H1 (cell line): ENCODE data around the gene DVL1. TPM values are rescaled to one million over a fixed set of nuclear protein-coding genes. Genes with fewer than 3 reads are reported as not detected.

ENCODE experiments used
- CTCF ChIA-PET: fragments of 300-600 bp; sonication (Branson Sonifier 250); formaldehyde crosslinking; loops from one replicate; lab custom pipeline; 2021; ENCODE audit not compliant: partially characterized antibody; lab: Charles Lee
- POLR2A ChIA-PET: fragments of 300-600 bp; sonication (Branson Sonifier 250); formaldehyde crosslinking; loops from one replicate; lab custom pipeline; 2021; ENCODE audit warnings: inconsistent platforms; ENCODE audit not compliant: partially characterized antibody; lab: Charles Lee
- DNase-seq, 2 experiments: peaks; one replicate each; pipeline versions ENCODE4 v3.0.0 to v3.0.0-alpha.2; 2010 to 2022; ENCODE audit warnings: low spot score in 2 of 2, low read depth in 1 of 2, mixed read lengths in 1 of 2
- FAIRE-seq: peaks from 2 replicates; lab custom pipeline; 2011; peaks lifted over from hg19 to GRCh38; lab: Jason Lieb, UNC
- H2AFZ ChIP-seq: 2 replicates; pipeline ENCODE4 v1.8.1; 2012; ENCODE audit warnings: low read length, inconsistent platforms
- H2AK5ac ChIP-seq: 2 replicates; pipeline ENCODE4 v1.6.1; 2013; ENCODE audit warnings: low read depth, low read length
- H2BK120ac ChIP-seq: replicated peaks from 2 replicates; pipeline ENCODE3; 2013; ENCODE audit warnings: low read depth, low read length, inconsistent platforms
- H2BK12ac ChIP-seq: 2 replicates; pipeline ENCODE4 v1.6.1; 2013; ENCODE audit warnings: low read depth, low read length
- H2BK15ac ChIP-seq: 2 replicates; pipeline ENCODE4 v1.6.1; 2013; ENCODE audit warnings: low read length
- H2BK20ac ChIP-seq: 2 replicates; pipeline ENCODE4 v1.6.1; 2013; ENCODE audit warnings: low read length
- H2BK5ac ChIP-seq: 2 replicates; pipeline ENCODE4 v1.6.1; 2013; ENCODE audit warnings: low read depth, low read length
- H3K14ac ChIP-seq: 2 replicates; pipeline ENCODE4 v1.6.1; 2013; ENCODE audit warnings: inconsistent platforms; ENCODE audit not compliant: insufficient read length
- H3K18ac ChIP-seq: 2 replicates; pipeline ENCODE4 v1.6.1; 2013; ENCODE audit warnings: low read length; ENCODE audit errors: extremely low read depth
- H3K23ac ChIP-seq: 2 replicates; pipeline ENCODE4 v1.6.1; 2013; ENCODE audit warnings: inconsistent platforms; ENCODE audit not compliant: insufficient read length
- H3K23me2 ChIP-seq: 2 replicates; pipeline ENCODE4 v1.6.1; 2013; ENCODE audit warnings: low read depth, low read length
- H3K27ac ChIP-seq: 2 replicates; pipeline ENCODE4 v1.6.1; 2011; ENCODE audit warnings: low read depth, low read length, inconsistent platforms
- H3K27me3 ChIP-seq, 4 experiments: replicated peaks in 1 of 4; 1 replicate in 1 of 4; 2 replicates in 3 of 4; pipeline versions ENCODE4 v1.6.1 to v1.8.1; 2011 to 2013; ENCODE audit warnings: low read length in 3 of 4, mild to moderate bottlenecking in 3 of 4, inconsistent platforms in 2 of 4, mixed read lengths in 2 of 4, moderate library complexity in 1 of 4; ENCODE audit not compliant: control insufficient read depth in 3 of 4, insufficient read depth in 3 of 4; ENCODE audit errors: extremely low read depth in 1 of 4
- H3K36me3 ChIP-seq, 4 experiments: 2 replicates each; pipeline versions ENCODE4 v1.6.1 to v1.8.1; 2011 to 2013; ENCODE audit warnings: mild to moderate bottlenecking in 4 of 4, low read length in 3 of 4, moderate library complexity in 2 of 4, control low read depth in 1 of 4, inconsistent platforms in 1 of 4; ENCODE audit not compliant: insufficient read depth in 4 of 4, control insufficient read depth in 2 of 4
- H3K4ac ChIP-seq: replicated peaks from 2 replicates; pipeline ENCODE3; 2013; ENCODE audit warnings: low read length, low read depth, mixed read lengths, inconsistent platforms; ENCODE audit not compliant: insufficient read length
- H3K4me1 ChIP-seq, 4 experiments: replicated peaks in 1 of 4; 1 replicate in 1 of 4; 2 replicates in 3 of 4; pipeline versions ENCODE4 v1.6.1 to v1.8.1; 2011 to 2013; ENCODE audit warnings: low read length in 3 of 4, inconsistent platforms in 2 of 4, mixed read lengths in 1 of 4; ENCODE audit not compliant: insufficient read depth in 4 of 4, control insufficient read depth in 3 of 4
- H3K4me2 ChIP-seq, 2 experiments: 2 replicates each; pipeline versions ENCODE4 v1.6.1 to v1.8.1; 2011 to 2013; ENCODE audit warnings: low read depth in 2 of 2, low read length in 2 of 2, control low read depth in 1 of 2, inconsistent platforms in 1 of 2, mild to moderate bottlenecking in 1 of 2; ENCODE audit not compliant: insufficient read depth in 1 of 2
- H3K4me3 ChIP-seq, 4 experiments: fragments of 200-600, 300-600 bp in 1 of 4; sonication (generic), shearing (Covaris generic), sonication (Bioruptor Twin) in 1 of 4; 2 replicates each; pipeline versions ENCODE4 v1.5.1 to v1.8.1; 2011 to 2016; ENCODE audit warnings: low read length in 4 of 4, low read depth in 3 of 4, control low read depth in 2 of 4, inconsistent platforms in 2 of 4, mild to moderate bottlenecking in 2 of 4, mixed read lengths in 1 of 4, moderate library complexity in 1 of 4; ENCODE audit not compliant: insufficient read depth in 2 of 4; ENCODE audit errors: extremely low read depth in 1 of 4
- H3K56ac ChIP-seq: replicated peaks from 2 replicates; pipeline ENCODE3; 2013; ENCODE audit warnings: low read depth, mild to moderate bottlenecking, mixed read lengths, low read length, inconsistent platforms; ENCODE audit not compliant: insufficient read length
- H3K79me1 ChIP-seq: 2 replicates; pipeline ENCODE4 v1.6.1; 2013; ENCODE audit warnings: low read depth, low read length, control low read depth
- H3K79me2 ChIP-seq, 2 experiments: 2 replicates each; pipeline versions ENCODE4 v1.6.1 to v1.8.1; 2012 to 2013; ENCODE audit warnings: low read length in 2 of 2, mild to moderate bottlenecking in 2 of 2, inconsistent platforms in 1 of 2; ENCODE audit not compliant: insufficient read depth in 2 of 2, control insufficient read depth in 1 of 2
- H3K9ac ChIP-seq, 4 experiments: replicated peaks in 1 of 4; 1 replicate in 1 of 4; 2 replicates in 3 of 4; pipeline versions ENCODE4 v1.6.1 to v1.8.1; 2011 to 2013; ENCODE audit warnings: low read depth in 3 of 4, low read length in 3 of 4, control low read depth in 2 of 4, mild to moderate bottlenecking in 2 of 4, moderate library complexity in 2 of 4, inconsistent platforms in 1 of 4; ENCODE audit errors: extremely low read depth in 1 of 4
- H3K9me3 ChIP-seq, 2 experiments: 2 replicates each; pipeline versions ENCODE4 v1.6.1 to v1.8.1; 2012 to 2013; ENCODE audit warnings: mild to moderate bottlenecking in 2 of 2, moderate library complexity in 2 of 2, control low read depth in 1 of 2, inconsistent platforms in 1 of 2, low read depth in 1 of 2, low read length in 1 of 2, mixed read lengths in 1 of 2; ENCODE audit not compliant: insufficient read depth in 2 of 2
- H4K20me1 ChIP-seq, 2 experiments: replicated peaks in 1 of 2; 2 replicates each; pipeline versions ENCODE3 to v1.8.1; 2011 to 2013; ENCODE audit warnings: inconsistent platforms in 2 of 2, low read length in 2 of 2, mild to moderate bottlenecking in 1 of 2; ENCODE audit not compliant: insufficient read depth in 2 of 2, control insufficient read depth in 1 of 2
- H4K5ac ChIP-seq: 2 replicates; pipeline ENCODE4 v1.6.1; 2013; ENCODE audit warnings: low read length, low read depth, mixed read lengths, inconsistent platforms; ENCODE audit not compliant: insufficient read length
- H4K8ac ChIP-seq: 2 replicates; pipeline ENCODE4 v1.8.0; 2013; ENCODE audit warnings: mild to moderate bottlenecking, moderate library complexity, low read length, inconsistent platforms; ENCODE audit not compliant: insufficient read depth; ENCODE audit errors: extremely low read depth
- H4K91ac ChIP-seq: replicated peaks from 2 replicates; pipeline ENCODE3; 2013; ENCODE audit warnings: low read length, mixed read lengths, inconsistent platforms; ENCODE audit not compliant: insufficient read length
- CHD1 ChIP-seq: IDR thresholded peaks from 2 replicates; pipeline ENCODE4 v1.6.1; 2012; ENCODE audit warnings: low read depth, low read length, improper control_type of control experiment
- MAX ChIP-seq: IDR thresholded peaks from 2 replicates; pipeline ENCODE4 v1.6.1; 2012; ENCODE audit warnings: inconsistent platforms
- NRF1 ChIP-seq: IDR thresholded peaks from 2 replicates; pipeline ENCODE4 v1.6.1; 2011; ENCODE audit warnings: mild to moderate bottlenecking, low read depth, low read length, improper control_type of control experiment
- WGBS, 2 experiments: shearing (Covaris generic) in 1 of 2; methylation state at CpG; one replicate each; pipeline versions ENCODE4 v1.1.6 to v1.1.7; 2013 to 2015; ENCODE audit warnings: low lambda C conversion rate in 2 of 2, mixed read lengths in 2 of 2, inconsistent platforms in 1 of 2, low coverage in 1 of 2, missing lambda C conversion rate in 1 of 2; ENCODE audit not compliant: insufficient replicate concordance in 2 of 2, insufficient coverage in 1 of 2, insufficient read length in 1 of 2; ENCODE audit errors: extremely low coverage in 1 of 2, missing lambda C conversion rate in 1 of 2; 5-methylcytosine and 5-hydroxymethylcytosine counted together
- polyA plus RNA-seq, 7 experiments: library from polyadenylated mRNA; depleted of rRNA in 3 of 7; stranded (reverse) in 5 of 7; unstranded in 2 of 7; fragments of >200 nt in 5 of 7; fragments of 200-250 nt in 2 of 7; gene quantifications; 1 replicate in 5 of 7; 2 replicates in 1 of 7; 4 replicates in 1 of 7; pipeline versions ENCODE4 v1.2.1 to v1.2.3, GENCODE V29; 2011 to 2013; ENCODE audit warnings: missing spikeins in 2 of 7, mixed read lengths in 2 of 7
- total RNA-seq: library from RNA; stranded (reverse); fragmentation: NEBNext Ultra II Directional; extraction: Animal tissue kit (Norgen Biotek cat#: 25700); gene quantifications from 2 replicates; pipeline ENCODE4 v1.2.1, GENCODE V29; 2021

Gene DVL1
- total and polyA plus RNA-seq, 2 of the 8 experiments (the other 6 are each of a cell fraction or from before 2014, with no cell fraction given) = 39.4 to 58.9 TPM

- Histone ChIP-seq H3K9ac (no peak overlapping the region), H3K27ac (no peak overlapping the region), H4K20me1 (no peaks in the 10 kb centered on the region), H2AFZ (no peak overlapping the region), H3K18ac (peak overlapping the region; percentile 78; the same call in 1 of the 2 replicates), H2BK20ac (no peak overlapping the region), H2BK120ac (no peak overlapping the region), H2BK15ac (peak overlapping the region; percentile 88), H3K56ac (no peak overlapping the region), H3K27me3 (peaks cover 9 to 13% (median 12%) of the 10 kb centered on the region in 4 experiments), H3K23me2 (peaks cover 9% of the 10 kb centered on the region), H3K4me2 (no peak overlapping the region), H3K4me3 (no peak overlapping the region), H3K9me3 (no peaks in the 10 kb centered on the region), H4K91ac (peak overlapping the region; percentile 1), H2AK5ac (peak overlapping the region; percentile 83; the same call in 1 of the 2 replicates), H3K79me1 (no peaks in the 10 kb centered on the region), H4K8ac (peak overlapping the region; percentile 54; the same call in 1 of the 2 replicates), H3K23ac (no peak overlapping the region), H3K4ac (no peak overlapping the region), H3K14ac (no peak overlapping the region), H4K5ac (no peak overlapping the region), H3K79me2 (no peaks in the 10 kb centered on the region), H2BK5ac (peak overlapping the region; percentile 60; the same call in 1 of the 2 replicates), H3K36me3 (no peaks in the 10 kb centered on the region), H2BK12ac (no peak overlapping the region), H3K4me1 (peaks cover 2 to 28% (median 18%) of the 10 kb centered on the region in 4 experiments)
- POLR2A ChIA-PET = interaction anchor here (0.7 to 4.0 kb wide), 5 partner anchors 12 to 30 kb away, joined by 3 to 19 read pairs (median 6); partner anchors contain the start of gene AURKAIP1
- FAIRE-seq (no peak), DNase-seq (no peak)
- 86% methylated on average over 6 of the region's 6 CpGs; no CpG with 5 or more reads in 1 of the 2 experiments for whole genome bisulfite sequencing, 2 experiments
- CTCF ChIA-PET = interaction anchor here (1.0 to 2.9 kb wide), 3 partner anchors 10 to 13 kb away, joined by 4 to 18 read pairs (median 7); no protein-coding TSS in a partner anchor
- no peak for TF ChIP-seq CHD1
- TF ChIP-seq NRF1 = no peak
- TF ChIP-seq MAX = no peak
- TF ChIP-seq, all 59 proteins: peak for 0
These were observed 10.1 kb upstream of the DVL1 start for GRCh38 chr1:1359308-1359663.
